Erythroblast (primary cell): ENCODE results near the gene GSN.

Experiments
- DNase-seq, 2 experiments: peaks; one replicate each; lab custom pipeline; 2025; lab: John Stamatoyannopoulos, UW
- GATA1 ChIP-seq: IDR thresholded peaks from 2 replicates; pipeline ENCODE4 v1.6.1; 2011; ENCODE audit warnings: low read depth, mild to moderate bottlenecking, control low read depth, low read length, moderate library complexity
- POLR2A ChIP-seq: IDR thresholded peaks from 2 replicates; pipeline ENCODE4 v1.6.1; 2011; ENCODE audit warnings: mild to moderate bottlenecking, low read length

The GSN gene

DNA sequence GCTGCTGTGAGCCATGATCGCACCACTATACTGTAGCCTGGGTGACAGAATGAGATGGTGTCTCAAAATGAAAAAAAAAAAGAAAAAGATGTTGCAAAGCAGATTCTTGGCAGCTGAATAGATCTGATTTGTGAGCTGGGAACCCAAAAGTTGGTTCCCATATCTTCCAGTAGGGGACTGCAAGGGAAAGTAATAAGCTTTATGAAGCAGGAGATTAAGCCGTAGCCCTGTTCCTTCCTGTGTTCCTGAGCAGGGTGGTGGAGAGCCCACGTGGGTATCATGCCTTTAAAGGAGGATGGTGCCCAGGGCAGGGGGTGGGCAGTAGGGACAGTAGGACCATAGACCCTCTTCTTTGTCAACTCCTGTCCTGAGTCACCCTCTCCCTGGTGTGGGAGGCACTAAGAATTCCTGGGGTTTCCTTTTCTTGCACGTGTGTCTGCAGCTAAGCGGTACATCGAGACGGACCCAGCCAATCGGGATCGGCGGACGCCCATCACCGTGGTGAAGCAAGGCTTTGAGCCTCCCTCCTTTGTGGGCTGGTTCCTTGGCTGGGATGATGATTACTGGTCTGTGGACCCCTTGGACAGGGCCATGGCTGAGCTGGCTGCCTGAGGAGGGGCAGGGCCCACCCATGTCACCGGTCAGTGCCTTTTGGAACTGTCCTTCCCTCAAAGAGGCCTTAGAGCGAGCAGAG is 64.2 kb downstream of the GSN start:
- TF ChIP-seq POLR2A, result no peak
- peak; percentile 17 to 34 for DNase-seq

DNA sequence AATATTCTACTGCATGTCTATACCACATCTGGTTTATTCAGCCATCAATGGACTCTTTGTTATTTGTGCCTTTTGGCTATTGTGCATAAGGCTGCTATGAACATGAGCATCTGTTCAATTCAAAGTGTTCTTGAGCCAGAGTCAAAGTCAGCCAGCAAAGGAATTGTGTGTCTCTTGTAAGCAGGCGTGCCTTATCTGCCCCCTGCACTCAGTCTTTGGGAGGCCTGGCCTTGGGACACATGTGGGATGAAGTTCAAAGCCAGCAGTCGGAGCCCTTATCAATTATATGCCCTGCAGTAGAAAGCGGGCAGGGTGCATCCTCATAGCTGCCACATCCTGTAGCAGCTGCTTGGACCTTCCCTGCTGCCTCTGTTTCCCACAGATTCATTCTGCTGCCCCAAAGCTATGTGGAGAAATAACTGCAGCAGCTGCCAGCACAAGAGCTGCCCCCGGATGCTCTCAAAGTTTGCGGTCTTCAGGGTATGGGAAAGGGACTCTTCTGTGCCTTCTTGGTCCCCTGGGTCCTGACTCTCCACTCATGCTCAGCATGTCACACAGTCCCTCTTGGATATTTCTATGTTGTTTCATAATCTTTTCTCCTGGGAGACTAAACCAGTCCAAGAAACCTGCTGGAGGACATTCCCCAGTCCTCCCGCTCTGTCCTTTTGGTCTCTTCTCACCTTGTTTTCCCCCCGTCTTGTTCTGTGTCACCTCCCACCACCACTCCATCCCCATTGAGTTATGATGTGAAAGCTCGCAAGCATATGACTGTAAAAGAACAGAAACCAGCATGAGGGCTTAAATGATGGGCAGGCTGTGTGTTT is 66.2 kb downstream of the GSN start:
- peak; percentile 94 to 99 for DNase-seq
- peak; percentile 55 for TF ChIP-seq POLR2A
- TF ChIP-seq GATA1, result peak; percentile 87

DNA sequence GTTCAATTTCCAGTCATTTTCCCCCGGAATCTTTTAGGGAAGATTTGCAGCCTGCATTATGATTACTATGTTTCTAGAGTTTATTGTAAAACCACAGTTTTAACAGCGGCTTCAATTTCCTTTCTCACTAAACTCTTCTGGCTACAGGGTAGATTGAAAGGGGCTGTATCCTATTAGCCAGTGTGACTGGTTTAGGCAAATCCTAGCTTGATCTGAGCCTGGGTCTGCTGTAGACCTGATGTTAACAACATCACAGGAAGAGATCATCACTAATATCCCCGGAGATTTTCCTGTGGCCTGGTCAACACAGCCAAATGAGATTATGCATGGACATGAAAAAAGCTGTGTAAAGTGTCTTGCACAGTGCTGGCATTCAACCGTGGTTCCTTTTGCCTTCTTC is 68.7 kb downstream of the GSN start:
- no peak for DNase-seq
- TF ChIP-seq GATA1, result no peak
- TF ChIP-seq POLR2A, result no peak

DNA sequence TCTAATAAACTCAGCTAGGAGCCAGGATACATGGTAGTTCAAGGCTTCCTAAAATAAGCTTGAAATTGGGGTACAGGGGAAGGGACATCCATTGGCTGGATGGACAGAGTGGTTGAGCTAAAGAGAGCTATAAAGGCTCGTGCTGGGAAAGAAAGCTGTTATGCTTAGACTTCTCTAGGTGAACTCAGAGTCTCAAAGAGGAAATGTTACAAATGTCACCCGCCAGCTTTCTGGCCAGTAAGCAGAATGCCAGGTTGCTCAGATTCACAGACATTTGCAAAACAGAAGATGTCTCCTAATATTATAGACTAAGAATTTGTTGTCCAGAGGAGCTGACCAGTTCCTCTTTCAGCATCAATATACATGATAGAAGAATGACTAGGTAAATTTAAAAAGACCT is 71.5 kb downstream of the GSN start:
- no peak for DNase-seq
- TF ChIP-seq POLR2A (no peak), GATA1 (no peak)

DNA sequence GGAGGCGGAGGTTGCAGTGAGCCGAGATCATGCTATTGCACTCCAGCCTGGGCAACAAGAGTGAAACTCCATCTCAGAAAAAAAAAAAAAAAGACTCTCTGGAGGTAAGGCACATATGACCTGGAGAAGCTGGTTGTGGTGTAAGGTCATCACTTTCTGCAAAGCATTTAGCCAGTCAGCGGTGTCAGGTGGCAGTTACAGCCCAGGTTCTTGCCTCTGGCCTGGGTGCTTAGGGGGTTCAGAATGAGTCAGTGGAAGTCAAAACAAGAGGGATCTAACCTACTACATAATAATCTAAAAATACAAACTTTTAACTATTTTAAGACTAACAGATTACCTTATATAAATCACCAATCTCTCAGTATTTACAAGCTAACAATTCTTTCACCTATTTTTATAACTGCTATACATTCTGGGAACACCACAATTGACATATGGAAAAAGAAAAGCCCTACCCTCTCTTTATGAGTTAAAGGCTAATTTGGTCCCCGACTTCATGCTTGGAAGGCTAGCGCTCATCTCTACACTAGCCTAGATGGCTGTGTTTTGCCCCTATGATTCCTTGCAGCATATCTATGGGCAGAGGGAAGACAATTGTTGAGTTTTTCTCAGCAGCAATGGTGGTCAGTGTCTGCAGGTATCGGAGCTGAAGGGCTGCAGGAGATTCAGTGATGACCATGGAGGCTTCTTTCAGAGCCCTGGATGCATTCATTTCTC is 72.9 kb downstream of the GSN start:
- no peak for TF ChIP-seq POLR2A
- no peak for TF ChIP-seq GATA1
- DNase-seq, result no peak

DNA sequence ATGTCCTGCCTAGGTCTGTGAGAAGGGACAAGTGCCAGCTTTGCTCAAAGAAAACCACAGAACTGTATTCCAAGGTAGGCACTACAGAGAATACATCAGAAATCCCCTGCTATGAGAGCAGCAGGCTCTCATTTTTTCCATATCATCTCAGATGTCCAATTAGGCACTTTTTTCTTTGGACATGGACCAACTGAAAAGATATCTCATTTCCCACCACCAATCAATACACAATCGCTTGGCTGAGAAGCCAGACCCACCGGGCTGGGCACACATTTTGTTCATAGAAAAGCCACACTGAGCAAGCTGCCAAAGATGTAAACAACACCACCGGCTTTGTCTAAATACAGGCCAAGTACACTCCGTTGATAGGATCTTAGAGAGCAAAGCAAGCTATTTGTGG is 76.2 kb downstream of the GSN start:
- TF ChIP-seq POLR2A (no peak), GATA1 (no peak)

DNA sequence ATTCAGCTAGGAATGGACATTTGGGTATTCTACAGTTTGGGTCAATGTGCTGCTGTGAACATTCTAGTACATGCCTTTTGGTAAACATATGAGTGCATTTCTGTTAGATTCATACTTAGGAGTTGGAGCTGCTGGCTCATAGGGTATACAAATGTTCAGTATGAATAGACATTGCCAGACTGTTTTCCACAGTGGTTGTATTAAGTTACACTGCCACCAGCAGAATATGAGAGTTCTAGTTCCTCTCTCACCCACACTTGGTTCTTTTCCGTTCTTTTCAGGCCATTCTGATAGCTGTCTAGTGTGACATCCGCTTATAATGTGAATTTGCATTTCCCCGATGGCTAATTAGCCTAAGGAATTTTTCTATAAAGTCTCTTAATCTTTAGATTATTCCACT is 77.1 kb downstream of the GSN start:
- TF ChIP-seq GATA1 (no peak), POLR2A (no peak)
- DNase-seq, result no peak

More for the DNA sequence above, 76.2 kb downstream of the GSN start:
- no peak for DNase-seq

DNA sequence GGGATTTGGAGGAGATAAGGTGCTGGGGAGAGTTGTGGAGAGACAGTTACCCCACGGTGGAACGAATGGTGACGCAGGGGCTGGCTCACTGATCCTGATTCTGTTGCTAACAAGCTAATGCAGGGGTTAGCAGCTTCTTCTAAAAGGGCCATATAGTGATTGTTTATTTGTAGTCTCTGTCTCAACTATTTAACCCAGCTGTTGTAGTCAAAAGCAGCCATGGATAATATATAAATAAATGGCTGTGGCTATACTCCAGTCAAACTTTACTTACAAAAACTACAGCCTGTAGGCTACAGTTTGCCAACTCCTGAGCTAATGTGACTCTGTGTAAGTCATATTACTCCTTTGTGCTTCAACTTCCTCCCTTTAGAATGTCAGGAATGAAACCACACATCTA is 80.3 kb downstream of the GSN start:
- DNase-seq, result no peak
- TF ChIP-seq POLR2A, result no peak
- TF ChIP-seq GATA1, result no peak

DNA sequence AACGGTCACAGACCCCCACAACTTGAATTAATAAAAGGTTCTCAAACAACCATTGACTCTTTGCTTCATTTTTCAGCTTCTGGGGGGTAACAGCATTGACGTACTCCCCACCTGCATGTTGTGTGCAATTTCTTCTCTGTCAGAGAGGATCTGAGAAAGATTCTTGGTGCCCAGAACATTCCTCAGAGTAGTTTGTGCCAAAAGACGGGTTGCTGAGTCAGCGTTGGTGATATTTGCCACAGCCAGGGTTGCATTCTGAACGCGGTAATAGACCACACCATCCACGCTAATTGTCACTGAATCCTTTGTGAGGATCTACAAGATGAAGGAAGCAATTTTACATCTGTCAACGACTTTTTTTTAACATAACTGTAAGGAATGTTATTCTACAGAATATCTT is 81.0 kb downstream of the GSN start:
- no peak for TF ChIP-seq POLR2A
- TF ChIP-seq GATA1, result no peak
- DNase-seq, result no peak

DNA sequence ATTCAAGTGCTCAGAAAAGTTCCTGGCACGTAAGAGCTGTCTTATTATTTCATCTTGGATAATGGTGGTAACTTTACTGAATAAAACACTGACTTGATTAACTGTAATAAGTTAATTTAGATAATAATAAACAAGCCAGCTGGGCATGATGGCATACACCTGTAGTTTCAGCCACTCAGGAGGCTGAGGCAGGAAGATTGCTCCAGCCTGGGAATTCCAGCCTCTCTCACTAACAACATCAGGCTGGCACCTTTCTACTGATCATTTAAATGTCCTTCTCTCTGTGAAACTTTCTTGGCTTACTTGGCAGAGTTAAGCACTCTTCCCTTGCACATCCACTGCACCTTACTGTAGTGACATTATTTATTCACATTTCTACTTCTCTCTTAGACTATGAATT is 82.1 kb downstream of the GSN start:
- DNase-seq, result no peak
- TF ChIP-seq GATA1, result no peak
- TF ChIP-seq POLR2A, result no peak

DNA sequence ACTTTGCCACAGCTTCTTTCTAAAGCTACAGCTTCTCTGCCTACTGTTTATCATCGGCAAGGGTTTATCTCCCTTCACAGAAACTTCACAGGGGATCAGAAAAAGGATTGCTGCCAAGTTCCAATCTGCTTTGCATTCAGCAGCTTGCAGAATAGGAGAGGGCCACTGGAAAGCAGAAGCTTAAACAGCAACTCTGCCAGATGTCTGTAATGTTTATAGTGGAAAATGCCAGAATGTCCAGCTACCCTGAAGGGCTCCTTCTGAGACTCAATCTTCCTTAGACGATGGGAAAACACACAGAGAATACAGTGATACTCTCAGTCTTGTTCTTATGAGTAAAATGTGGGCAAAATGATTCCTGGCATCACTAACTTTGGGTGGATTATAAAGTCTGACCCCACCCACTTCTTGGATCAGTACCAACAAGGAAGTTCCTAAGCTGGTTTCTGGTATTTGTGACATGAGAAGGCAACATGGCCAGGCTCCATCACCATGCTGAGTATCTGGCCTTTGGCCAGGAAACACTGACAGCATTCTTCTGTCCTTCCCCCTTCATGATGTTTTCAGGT is 83.1 kb downstream of the GSN start:
- DNase-seq, result peak; percentile 96
- TF ChIP-seq GATA1 (no peak), POLR2A (peak; percentile 43)

DNA sequence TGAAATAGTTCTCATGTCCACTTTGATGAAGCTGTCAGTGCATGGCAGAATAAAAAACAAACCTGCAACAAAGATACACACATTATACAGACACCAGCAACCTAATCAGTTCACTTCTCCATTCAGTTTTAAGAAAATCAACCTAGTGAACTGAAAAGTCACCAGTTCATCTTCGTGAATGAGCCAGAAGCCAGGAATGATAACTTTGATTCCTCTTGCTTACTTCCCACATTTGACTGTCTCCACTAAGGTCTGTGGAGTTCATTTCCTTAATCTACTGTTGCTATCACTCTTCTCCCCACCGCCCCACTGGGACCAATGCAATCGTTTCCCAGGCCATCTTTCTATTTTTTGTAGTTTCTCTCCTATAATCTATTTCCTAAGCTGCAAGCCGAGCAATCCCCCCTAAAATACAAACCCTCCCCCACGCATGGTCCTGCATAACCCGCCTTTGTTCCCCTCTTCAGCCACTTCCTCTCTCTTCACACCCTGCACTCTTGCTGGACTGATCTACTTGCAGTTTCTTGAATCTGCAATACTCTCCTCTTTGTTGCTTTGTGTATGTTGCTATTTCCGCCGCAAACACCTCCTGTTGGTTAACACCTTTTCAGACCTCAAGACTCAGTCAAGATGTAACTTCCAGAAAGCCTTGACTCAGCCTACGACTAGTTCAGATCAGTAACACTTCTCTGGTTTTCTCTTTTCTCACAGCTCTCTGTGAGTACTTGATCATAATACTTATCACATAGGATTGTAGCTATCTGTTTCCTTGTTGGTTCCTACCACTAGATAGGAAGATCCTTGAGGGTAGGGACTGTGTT is 85.5 kb downstream of the GSN start:
- TF ChIP-seq POLR2A (no peak), GATA1 (no peak)

DNA sequence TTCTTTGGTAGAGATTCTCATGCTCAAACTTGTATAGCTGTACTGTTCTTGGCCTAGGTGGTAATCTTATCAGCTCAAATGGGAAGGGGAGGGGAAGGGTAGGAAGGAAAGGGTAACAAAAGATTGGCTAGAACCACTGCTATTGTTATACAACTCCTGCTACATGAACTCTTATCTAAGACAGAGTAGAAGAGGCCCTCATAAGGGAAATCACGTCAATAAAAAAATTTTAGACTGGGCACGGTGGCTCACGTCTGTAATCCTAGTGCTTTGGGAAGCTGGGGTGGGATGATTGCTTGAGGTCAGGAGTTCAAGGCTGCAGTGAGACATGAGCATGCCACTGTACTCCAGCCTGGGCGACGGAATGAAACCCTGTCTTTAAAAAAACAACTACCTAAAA is 86.2 kb downstream of the GSN start:
- TF ChIP-seq GATA1 (no peak), POLR2A (no peak)
- DNase-seq, result peak in 1 of 2 experiments; percentile 71

More for the DNA sequence above, 85.5 kb downstream of the GSN start:
- peak in 1 of 2 experiments; percentile 45 for DNase-seq
